Jurkat, Clone E6-1 (cell line): ENCODE results near the gene ALG14.

ENCODE experiments used
- DNase-seq: peaks from one replicate; pipeline ENCODE4 v3.0.0-alpha.2; 2011; ENCODE audit warnings: low read depth, low spot score
- H3K4me3 ChIP-seq: 2 replicates; pipeline ENCODE4 v1.5.1; 2011; ENCODE audit warnings: mild to moderate bottlenecking, low read length, control low read depth, moderate library complexity

ALG14 gene

GRCh38 chr1:95089650-95090287 lies 17.0 kb upstream of the ALG14 start:
- no peak for DNase-seq
- no peak overlapping the region for H3K4me3 ChIP-seq

GRCh38 chr1:95088303-95088702 lies 15.6 kb upstream of the ALG14 start:
- DNase-seq: no peak
- no peak overlapping the region for H3K4me3 ChIP-seq

GRCh38 chr1:95086949-95087533 lies 14.3 kb upstream of the ALG14 start:
- no peak for DNase-seq
- no peak overlapping the region for H3K4me3 ChIP-seq

- no peak overlapping the region for H3K4me3 ChIP-seq
- DNase-seq: no peak
These were observed 12.6 kb upstream of the ALG14 start for GRCh38 chr1:95085376-95085775.

GRCh38 chr1:95084317-95085176 lies 11.8 kb upstream of the ALG14 start:
- peak; percentile 36 for DNase-seq
- H3K4me3 ChIP-seq: no peak overlapping the region

GRCh38 chr1:95080879-95081278 lies 8.1 kb upstream of the ALG14 start:
- no peak for DNase-seq
- H3K4me3 ChIP-seq: no peak overlapping the region

- no peak for DNase-seq
- no peak overlapping the region for H3K4me3 ChIP-seq
These were observed 7.7 kb upstream of the ALG14 start for GRCh38 chr1:95080446-95080845.

GRCh38 chr1:95076034-95076433 lies 3.3 kb upstream of the ALG14 start:
- no peak overlapping the region for H3K4me3 ChIP-seq
- DNase-seq: no peak

GRCh38 chr1:95073446-95073845 lies 695 bp upstream of the ALG14 start:
- H3K4me3 ChIP-seq: peak overlapping the region; percentile 81
- DNase-seq: no peak

- peak overlapping the region; percentile 81 for H3K4me3 ChIP-seq
- DNase-seq: no peak
These were observed 634 bp downstream of the ALG14 start for GRCh38 chr1:95072117-95072516.

- peak overlapping the region; percentile 81 for H3K4me3 ChIP-seq
- no peak for DNase-seq
These were observed 1.2 kb downstream of the ALG14 start for GRCh38 chr1:95071539-95071938.

- no peak for DNase-seq
- no peak overlapping the region for H3K4me3 ChIP-seq
These were observed 3.0 kb downstream of the ALG14 start for GRCh38 chr1:95069710-95070093.

- DNase-seq: no peak
- H3K4me3 ChIP-seq: no peak overlapping the region
These were observed 3.6 kb downstream of the ALG14 start for GRCh38 chr1:95068956-95069709.

- no peak for DNase-seq
- no peak overlapping the region for H3K4me3 ChIP-seq
These were observed 5.2 kb downstream of the ALG14 start for GRCh38 chr1:95067568-95067967.

GRCh38 chr1:95067062-95067461 lies 5.7 kb downstream of the ALG14 start:
- H3K4me3 ChIP-seq: no peak overlapping the region
- DNase-seq: no peak

GRCh38 chr1:95061445-95062006 lies 11.2 kb downstream of the ALG14 start:
- H3K4me3 ChIP-seq: no peak overlapping the region
- no peak for DNase-seq

GRCh38 chr1:95058974-95059373 lies 13.8 kb downstream of the ALG14 start:
- no peak overlapping the region for H3K4me3 ChIP-seq
- DNase-seq: no peak

GRCh38 chr1:95057351-95057750 lies 15.4 kb downstream of the ALG14 start:
- no peak for DNase-seq
- H3K4me3 ChIP-seq: no peak overlapping the region

GRCh38 chr1:95049935-95050334 lies 22.8 kb downstream of the ALG14 start:
- no peak overlapping the region for H3K4me3 ChIP-seq
- no peak for DNase-seq
